ENCODE results near the gene CASQ1.

GRCh38 chr1:160227561-160227960 is 37.2 kb downstream of the CASQ1 start:
- TF ChIP-seq POLR2A (IDR thresholded peaks at IDR 0.05; ENCODE audit: low read depth, low read length) (no peak), CTCF (IDR thresholded peaks at IDR 0.05; ENCODE audit: extremely low read depth in 1 of 2, insufficient read depth in 1 of 2, low read depth in 1 of 2, low read length in 2 of 2) (no peak), JUN (IDR thresholded peaks at IDR 0.05; ENCODE audit: borderline replicate concordance, insufficient read depth, insufficient read length, low read depth) (no peak)
